LNCAP (cell line): ENCODE results near the gene EHMT1.

Source experiments
- TF ChIP-seq, protein P1 (sequence below): fragments of 450-650 bp; IDR thresholded peaks from 2 replicates; pipeline ENCODE4 v1.5.1; 2017; ENCODE audit warnings: mild to moderate bottlenecking

Gene EHMT1

GRCh38 chr9:137802521-137803243 lies 183.9 kb downstream of the EHMT1 start:
- TF ChIP-seq, protein P1, sequence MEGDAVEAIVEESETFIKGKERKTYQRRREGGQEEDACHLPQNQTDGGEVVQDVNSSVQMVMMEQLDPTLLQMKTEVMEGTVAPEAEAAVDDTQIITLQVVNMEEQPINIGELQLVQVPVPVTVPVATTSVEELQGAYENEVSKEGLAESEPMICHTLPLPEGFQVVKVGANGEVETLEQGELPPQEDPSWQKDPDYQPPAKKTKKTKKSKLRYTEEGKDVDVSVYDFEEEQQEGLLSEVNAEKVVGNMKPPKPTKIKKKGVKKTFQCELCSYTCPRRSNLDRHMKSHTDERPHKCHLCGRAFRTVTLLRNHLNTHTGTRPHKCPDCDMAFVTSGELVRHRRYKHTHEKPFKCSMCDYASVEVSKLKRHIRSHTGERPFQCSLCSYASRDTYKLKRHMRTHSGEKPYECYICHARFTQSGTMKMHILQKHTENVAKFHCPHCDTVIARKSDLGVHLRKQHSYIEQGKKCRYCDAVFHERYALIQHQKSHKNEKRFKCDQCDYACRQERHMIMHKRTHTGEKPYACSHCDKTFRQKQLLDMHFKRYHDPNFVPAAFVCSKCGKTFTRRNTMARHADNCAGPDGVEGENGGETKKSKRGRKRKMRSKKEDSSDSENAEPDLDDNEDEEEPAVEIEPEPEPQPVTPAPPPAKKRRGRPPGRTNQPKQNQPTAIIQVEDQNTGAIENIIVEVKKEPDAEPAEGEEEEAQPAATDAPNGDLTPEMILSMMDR = no peak

DNA sequence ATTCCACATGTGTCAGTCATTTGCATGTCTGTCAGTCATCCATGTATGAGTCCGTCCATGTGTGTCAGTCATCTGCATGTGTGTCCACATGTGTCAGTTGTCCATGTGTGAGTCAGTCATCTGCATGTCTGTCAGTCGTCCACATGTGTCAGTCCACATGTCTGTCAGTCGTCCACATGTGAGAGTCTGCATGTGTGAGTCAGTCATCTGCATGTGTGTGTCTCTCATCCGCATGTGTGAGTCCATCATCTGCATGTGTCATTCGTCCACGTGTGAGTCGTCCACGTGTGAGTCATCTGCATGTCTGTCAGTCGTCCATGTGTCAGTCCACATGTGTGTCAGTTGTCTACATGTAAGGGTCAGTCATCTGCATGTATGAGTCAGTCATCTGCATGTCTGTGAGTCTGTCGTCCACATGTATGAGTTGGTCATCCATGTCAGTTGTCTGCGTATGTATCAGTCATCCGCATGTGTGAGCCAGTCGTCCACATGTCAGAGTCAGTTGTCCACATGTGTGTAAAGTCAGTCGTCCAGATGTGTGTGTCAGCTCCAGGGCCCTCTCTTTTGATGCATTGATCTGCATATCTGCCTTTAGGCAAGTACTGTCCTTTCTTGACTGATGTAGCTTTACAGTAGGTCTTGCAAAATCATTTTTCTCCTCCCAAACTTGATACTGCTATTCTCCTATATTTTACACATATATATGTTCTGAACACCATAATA lies 186.3 kb downstream of the EHMT1 start:
- TF ChIP-seq, protein P1 = no peak

GRCh38 chr9:137807721-137808703 lies 189.2 kb downstream of the EHMT1 start:
- TF ChIP-seq, protein P1 = no peak

- TF ChIP-seq, protein P1 = no peak
These were observed 190.3 kb downstream of the EHMT1 start for GRCh38 chr9:137809040-137809576.

DNA sequence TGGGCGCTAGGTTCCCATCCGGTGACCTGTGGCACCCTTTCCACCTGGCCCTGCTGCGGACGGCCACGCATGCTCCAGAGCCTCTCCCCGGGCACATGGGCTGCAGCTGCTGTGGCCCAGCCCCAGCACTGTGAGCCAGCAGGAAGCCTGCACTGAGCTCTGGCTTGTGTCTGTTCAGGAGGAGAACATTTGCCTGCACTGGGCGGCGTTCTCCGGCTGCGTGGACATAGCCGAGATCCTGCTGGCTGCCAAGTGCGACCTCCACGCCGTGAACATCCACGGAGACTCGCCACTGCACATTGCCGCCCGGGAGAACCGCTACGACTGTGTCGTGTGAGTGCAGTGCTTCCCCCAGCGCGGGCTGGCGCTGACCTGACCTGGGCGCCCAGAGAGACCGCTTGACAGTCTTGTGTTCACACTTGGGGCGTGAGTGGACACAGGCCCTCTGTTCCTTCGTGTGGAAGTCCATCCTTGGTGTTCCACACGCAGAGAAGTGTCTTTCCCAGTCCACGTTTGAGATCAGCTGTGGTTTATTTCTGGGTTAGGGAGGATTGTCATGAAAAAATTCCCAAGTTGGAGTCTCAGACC lies 192.6 kb downstream of the EHMT1 start:
- TF ChIP-seq, protein P1 = no peak

GRCh38 chr9:137812356-137813023 lies 193.7 kb downstream of the EHMT1 start:
- TF ChIP-seq, protein P1 = no peak
